ENCODE measurements around the gene ANKRD23. TPM values are rescaled to one million over a fixed set of nuclear protein-coding genes. Genes with fewer than 3 reads are reported as not detected.
"Not testable (repeated sequence)": the region's sequence is repeated elsewhere in the genome, so short reads cannot be mapped to it uniquely, and the experiment has no call there.

Gene ANKRD23
- polyA plus RNA-seq, 1 of the 3 experiments (the other 2 are of a cell fraction), result 3.1 TPM

DNA sequence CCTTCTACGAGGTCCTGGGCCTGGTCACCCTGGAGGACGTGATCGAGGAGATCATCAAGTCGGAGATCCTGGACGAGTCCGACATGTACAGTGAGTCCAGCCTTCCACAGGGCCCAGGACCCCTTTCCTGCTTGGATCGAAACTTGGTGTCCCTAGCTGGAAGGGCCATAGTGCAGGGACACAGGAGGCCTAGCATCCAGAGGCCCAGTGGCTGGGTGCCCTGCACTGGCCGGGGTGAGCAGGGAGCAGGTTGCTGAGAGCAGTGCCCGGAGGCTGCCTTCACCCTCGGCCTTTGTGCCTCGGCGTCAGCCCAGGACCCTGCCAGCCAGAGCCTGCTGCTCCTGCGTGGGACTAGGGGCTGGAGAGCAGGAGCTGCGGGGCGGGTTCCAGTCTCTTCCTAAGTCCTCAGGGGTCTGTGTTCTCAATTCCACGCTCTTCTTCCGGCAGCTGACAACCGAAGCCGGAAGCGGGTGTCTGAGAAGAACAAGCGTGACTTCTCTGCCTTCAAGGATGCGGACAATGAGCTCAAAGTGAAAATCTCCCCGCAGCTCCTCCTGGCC is 46.7 kb downstream of the ANKRD23 start:
- H3K4me2 ChIP-seq, result no peak overlapping the region
- no peaks in the 10 kb centered on the region for H4K20me1 ChIP-seq (ENCODE audit: insufficient read depth)
- ChIA-PET POLR2A (no interaction called here), CTCF (interaction anchor here (1.1 kb wide), 1 partner anchor 153 kb away, joined by 3 read pairs; no protein-coding TSS in a partner anchor)
- H3K79me2 ChIP-seq (ENCODE audit: insufficient read depth), result no peaks in the 10 kb centered on the region
- no peaks in the 10 kb centered on the region for H3F3A ChIP-seq (replicated peaks; ENCODE audit: insufficient read depth)
- 94% methylated on average over 16 of the region's 23 CpGs for WGBS (ENCODE audit: low lambda C conversion rate)
- no peak overlapping the region for H3K4me3 ChIP-seq (ENCODE audit: low read depth in 2 of 2, low read length in 1 of 2)
- no peaks in the 10 kb centered on the region for H3K9me3 ChIP-seq
- no peak for DNase-seq
- TF ChIP-seq SMC3 (IDR thresholded peaks at IDR 0.05; ENCODE audit: low read depth, low read length) (no peak), EP300 (IDR thresholded peaks at IDR 0.05; ENCODE audit: borderline replicate concordance in 1 of 2, low read depth in 1 of 2, low read length in 1 of 2) (no peak), GATA2 (CRISPR knock-in tag; IDR thresholded peaks at IDR 0.05) (no peak), RCOR1 (IDR thresholded peaks at IDR 0.05; ENCODE audit: low read length) (no peak), EZH2phosphoT487 (IDR thresholded peaks at IDR 0.05; ENCODE audit: borderline replicate concordance, low read depth) (no peak), RAD21 (IDR thresholded peaks at IDR 0.05; ENCODE audit: low read length) (no peak), SIN3A (IDR thresholded peaks at IDR 0.05; ENCODE audit: borderline replicate concordance, low read depth, low read length) (no peak), POLR2AphosphoS5 (IDR thresholded peaks at IDR 0.05; ENCODE audit: low read depth, low read length) (no peak), RFX5 (IDR thresholded peaks at IDR 0.05; ENCODE audit: low read length) (no peak), GABPA (IDR thresholded peaks at IDR 0.05; ENCODE audit: low read depth) (no peak), FOXM1 (IDR thresholded peaks at IDR 0.05; ENCODE audit: low read depth) (no peak), ELF1 (IDR thresholded peaks at IDR 0.05) (no peak)
- no peak overlapping the region for H3K9ac ChIP-seq
- no peak overlapping the region for H2AFZ ChIP-seq (ENCODE audit: low read depth)
- H3K9me2 ChIP-seq, result no peaks in the 10 kb centered on the region
- H3K4me1 ChIP-seq (ENCODE audit: control insufficient read depth in 1 of 2, insufficient read depth in 2 of 2, low read depth in 1 of 2, low read length in 1 of 2), result peaks cover 0 to 12% of the 10 kb centered on the region in 2 experiments; a peak in 1 of 4 replicates
- no peaks in the 10 kb centered on the region for H3K36me3 ChIP-seq (replicated peaks in 1 of 2; ENCODE audit: control insufficient read depth in 1 of 2, insufficient read depth in 2 of 2, low read length in 1 of 2)
- no peak overlapping the region for H3K27ac ChIP-seq (ENCODE audit: low read depth in 2 of 2, low read length in 1 of 2)
- H3K27me3 ChIP-seq (ENCODE audit: insufficient read depth), result no peaks in the 10 kb centered on the region

DNA sequence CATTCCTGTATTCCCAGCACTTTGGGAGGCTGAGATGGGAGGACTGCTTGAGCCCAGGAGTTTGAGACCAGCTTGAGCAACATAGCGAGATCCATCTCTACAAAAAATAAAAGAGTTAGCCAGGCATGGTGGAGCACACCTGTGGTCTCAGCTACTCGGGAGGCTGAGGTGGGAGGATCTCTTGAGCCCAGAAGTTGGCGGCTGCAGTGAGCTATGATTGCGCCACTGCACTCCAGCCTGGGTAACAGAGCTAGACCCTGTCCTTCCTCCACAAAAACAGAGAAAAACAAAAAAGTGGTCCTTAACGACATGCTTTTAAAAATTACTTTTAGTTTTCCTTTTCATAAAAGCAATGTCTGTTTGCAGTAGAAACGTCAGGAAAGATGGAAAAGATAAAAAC is 47.3 kb downstream of the ANKRD23 start:
- CTCF ChIA-PET, result interaction anchor here (1.1 kb wide), 1 partner anchor 154 kb away, joined by 3 read pairs; no protein-coding TSS in a partner anchor

DNA sequence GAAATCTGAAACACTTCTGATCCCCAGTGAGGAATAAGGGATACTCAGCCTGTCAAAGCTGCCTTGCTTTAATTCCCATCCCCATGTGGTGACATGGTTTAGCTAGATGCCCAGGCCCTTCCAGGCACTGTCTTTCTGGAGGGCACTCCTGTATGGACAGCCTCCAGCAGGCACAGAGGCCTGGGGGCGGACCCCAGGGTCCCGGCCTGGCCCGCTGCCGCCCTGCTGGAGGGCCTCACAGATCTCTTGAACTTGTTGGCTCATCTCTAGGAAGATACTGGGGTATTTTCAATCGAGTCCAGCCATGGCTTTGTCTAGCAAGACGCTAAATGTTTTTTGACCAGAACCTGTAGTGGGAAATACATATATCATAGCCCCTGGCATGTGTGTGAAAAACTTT is 48.7 kb downstream of the ANKRD23 start:
- CTCF ChIA-PET, result no interaction called here
- no peak overlapping the region for H3K9ac ChIP-seq
- no peaks in the 10 kb centered on the region for H3K9me2 ChIP-seq
- H4K20me1 ChIP-seq (ENCODE audit: insufficient read depth), result no peaks in the 10 kb centered on the region
- no peak for DNase-seq
- TF ChIP-seq, protein P1, sequence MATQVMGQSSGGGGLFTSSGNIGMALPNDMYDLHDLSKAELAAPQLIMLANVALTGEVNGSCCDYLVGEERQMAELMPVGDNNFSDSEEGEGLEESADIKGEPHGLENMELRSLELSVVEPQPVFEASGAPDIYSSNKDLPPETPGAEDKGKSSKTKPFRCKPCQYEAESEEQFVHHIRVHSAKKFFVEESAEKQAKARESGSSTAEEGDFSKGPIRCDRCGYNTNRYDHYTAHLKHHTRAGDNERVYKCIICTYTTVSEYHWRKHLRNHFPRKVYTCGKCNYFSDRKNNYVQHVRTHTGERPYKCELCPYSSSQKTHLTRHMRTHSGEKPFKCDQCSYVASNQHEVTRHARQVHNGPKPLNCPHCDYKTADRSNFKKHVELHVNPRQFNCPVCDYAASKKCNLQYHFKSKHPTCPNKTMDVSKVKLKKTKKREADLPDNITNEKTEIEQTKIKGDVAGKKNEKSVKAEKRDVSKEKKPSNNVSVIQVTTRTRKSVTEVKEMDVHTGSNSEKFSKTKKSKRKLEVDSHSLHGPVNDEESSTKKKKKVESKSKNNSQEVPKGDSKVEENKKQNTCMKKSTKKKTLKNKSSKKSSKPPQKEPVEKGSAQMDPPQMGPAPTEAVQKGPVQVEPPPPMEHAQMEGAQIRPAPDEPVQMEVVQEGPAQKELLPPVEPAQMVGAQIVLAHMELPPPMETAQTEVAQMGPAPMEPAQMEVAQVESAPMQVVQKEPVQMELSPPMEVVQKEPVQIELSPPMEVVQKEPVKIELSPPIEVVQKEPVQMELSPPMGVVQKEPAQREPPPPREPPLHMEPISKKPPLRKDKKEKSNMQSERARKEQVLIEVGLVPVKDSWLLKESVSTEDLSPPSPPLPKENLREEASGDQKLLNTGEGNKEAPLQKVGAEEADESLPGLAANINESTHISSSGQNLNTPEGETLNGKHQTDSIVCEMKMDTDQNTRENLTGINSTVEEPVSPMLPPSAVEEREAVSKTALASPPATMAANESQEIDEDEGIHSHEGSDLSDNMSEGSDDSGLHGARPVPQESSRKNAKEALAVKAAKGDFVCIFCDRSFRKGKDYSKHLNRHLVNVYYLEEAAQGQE (IDR thresholded peaks at IDR 0.05; ENCODE audit: low read depth, low read length), result no peak
- H2AFZ ChIP-seq (ENCODE audit: low read depth), result no peak overlapping the region
- WGBS (ENCODE audit: low lambda C conversion rate), result 88% methylated on average over 2 of the region's 6 CpGs
- H3K27me3 ChIP-seq (ENCODE audit: insufficient read depth), result no peaks in the 10 kb centered on the region
- H3K4me1 ChIP-seq (ENCODE audit: control insufficient read depth in 1 of 2, insufficient read depth in 2 of 2, low read depth in 1 of 2, low read length in 1 of 2), result peaks cover 0 to 4% of the 10 kb centered on the region in 2 experiments; a peak in 1 of 4 replicates
- no peaks in the 10 kb centered on the region for H3K79me2 ChIP-seq (ENCODE audit: insufficient read depth)
- H3K9me3 ChIP-seq, result no peaks in the 10 kb centered on the region
- H3K4me2 ChIP-seq, result no peak overlapping the region
- POLR2A ChIA-PET, result no interaction called here
- no peak overlapping the region for H3K27ac ChIP-seq (ENCODE audit: low read depth in 2 of 2, low read length in 1 of 2)
- no peaks in the 10 kb centered on the region for H3F3A ChIP-seq (replicated peaks; ENCODE audit: insufficient read depth)
- no peaks in the 10 kb centered on the region for H3K36me3 ChIP-seq (replicated peaks in 1 of 2; ENCODE audit: control insufficient read depth in 1 of 2, insufficient read depth in 2 of 2, low read length in 1 of 2)
- H3K4me3 ChIP-seq (ENCODE audit: low read depth in 2 of 2, low read length in 1 of 2), result no peak overlapping the region

More for the DNA sequence above, 47.3 kb downstream of the ANKRD23 start:
- H3K9me2 ChIP-seq; H2AFZ ChIP-seq (ENCODE audit: low read depth); DNase-seq; H3K27me3 ChIP-seq (ENCODE audit: insufficient read depth); H3K9me3 ChIP-seq; H3F3A ChIP-seq (replicated peaks; ENCODE audit: insufficient read depth); H4K20me1 ChIP-seq (ENCODE audit: insufficient read depth); H3K36me3 ChIP-seq (replicated peaks in 1 of 2; ENCODE audit: control insufficient read depth in 1 of 2, insufficient read depth in 2 of 2, low read length in 1 of 2); POLR2A ChIA-PET; H3K79me2 ChIP-seq (ENCODE audit: insufficient read depth); H3K9ac ChIP-seq; H3K4me3 ChIP-seq (ENCODE audit: low read depth in 2 of 2, low read length in 1 of 2); H3K4me2 ChIP-seq; H3K27ac ChIP-seq (ENCODE audit: low read depth in 2 of 2, low read length in 1 of 2): not testable (repeated sequence)
- H3K4me1 ChIP-seq (ENCODE audit: control insufficient read depth in 1 of 2, insufficient read depth in 2 of 2, low read depth in 1 of 2, low read length in 1 of 2), result peaks cover 0 to 12% of the 10 kb centered on the region in 2 experiments; a peak in 1 of 4 replicates
- 92% methylated on average over 6 of the region's 6 CpGs for WGBS (ENCODE audit: low lambda C conversion rate)
